Endothelial cell of umbilical vein (primary cell): ENCODE measurements around the gene HAX1. TPM values are rescaled to one million over a fixed set of nuclear protein-coding genes. Genes with fewer than 3 reads are reported as not detected.

Source experiments
- BruUV-seq: library from RNA; stranded (reverse); fragments of 400-500 nt; replicated peaks from 2 replicates; lab custom pipeline; 2021; lab: Mats Ljungman, UMichigan
- CTCF ChIA-PET: fragments of 300-600, 350-600 bp; sonication (Branson Sonifier 250); formaldehyde crosslinking; loops from one replicate; lab custom pipeline; 2021; ENCODE audit warnings: antibody characterized with exemption, inconsistent platforms; lab: Charles Lee
- POLR2A ChIA-PET: fragments of 300-600, 350-600 bp; sonication (Branson Sonifier 250); formaldehyde crosslinking; loops from one replicate; lab custom pipeline; 2021; ENCODE audit warnings: antibody characterized with exemption, inconsistent platforms; lab: Charles Lee
- DNase-seq: peaks from one replicate; pipeline ENCODE4 v3.0.0-alpha.2; 2011; ENCODE audit warnings: low read depth, low spot score
- FAIRE-seq: peaks from 2 replicates; lab custom pipeline; 2011; peaks lifted over from hg19 to GRCh38; lab: Jason Lieb, UNC
- H2AFZ ChIP-seq: 2 replicates; pipeline ENCODE4 v1.6.0; 2012; ENCODE audit warnings: low read depth, low read length, control low read depth, inconsistent platforms
- H3K27ac ChIP-seq: 2 replicates; pipeline ENCODE4 v1.5.1; 2011; ENCODE audit warnings: low read depth, mild to moderate bottlenecking, control low read depth, low read length, moderate library complexity; ENCODE audit not compliant: insufficient read depth
- H3K27me3 ChIP-seq, 2 experiments: 2 replicates each; pipeline versions ENCODE4 v1.6.0 to v1.6.1; 2011; ENCODE audit warnings: low read length in 2 of 2, mixed read lengths in 1 of 2; ENCODE audit not compliant: control insufficient read depth in 2 of 2, insufficient read depth in 2 of 2
- H3K36me3 ChIP-seq, 2 experiments: 2 replicates in 1 of 2; 3 replicates in 1 of 2; pipeline ENCODE4 v1.5.1; 2011; ENCODE audit warnings: low read length in 2 of 2, mild to moderate bottlenecking in 1 of 2, moderate library complexity in 1 of 2; ENCODE audit not compliant: control insufficient read depth in 2 of 2, insufficient read depth in 2 of 2; ENCODE audit errors: extremely low read depth in 1 of 2
- H3K4me1 ChIP-seq: 3 replicates; pipeline ENCODE4 v1.5.1; 2011; ENCODE audit warnings: mild to moderate bottlenecking, low read length; ENCODE audit not compliant: control insufficient read depth, insufficient read depth; ENCODE audit errors: extremely low read depth
- H3K4me2 ChIP-seq: 2 replicates; pipeline ENCODE4 v1.6.1; 2011; ENCODE audit warnings: low read length, control low read depth, mixed read lengths; ENCODE audit not compliant: insufficient read depth
- H3K4me3 ChIP-seq, 3 experiments: fragments of 200-600 bp in 1 of 3; sonication (generic), shearing (Covaris generic) in 1 of 3; replicated peaks in 1 of 3; 2 replicates each; pipeline ENCODE4 v1.5.1; 2011 to 2016; ENCODE audit warnings: control low read depth in 3 of 3, low read length in 3 of 3, mild to moderate bottlenecking in 2 of 3, inconsistent platforms in 1 of 3, low read depth in 1 of 3, moderate library complexity in 1 of 3; ENCODE audit not compliant: insufficient read depth in 1 of 3
- H3K79me2 ChIP-seq: 2 replicates; pipeline ENCODE4 v1.6.0; 2012; ENCODE audit warnings: low read length, inconsistent platforms; ENCODE audit not compliant: control insufficient read depth, insufficient read depth
- H3K9ac ChIP-seq: replicated peaks from 2 replicates; pipeline ENCODE3; 2011; ENCODE audit warnings: low read length, control low read depth; ENCODE audit not compliant: insufficient read depth; ENCODE audit errors: extremely low read depth
- H3K9me1 ChIP-seq: replicated peaks from 3 replicates; pipeline ENCODE4 v1.6.0; 2011; ENCODE audit warnings: mild to moderate bottlenecking, low read length; ENCODE audit not compliant: control insufficient read depth, insufficient read depth; ENCODE audit errors: extremely low read depth
- H3K9me3 ChIP-seq: replicated peaks from 2 replicates; pipeline ENCODE4 v1.5.1; 2012; ENCODE audit warnings: low read length, inconsistent platforms; ENCODE audit not compliant: control insufficient read depth, insufficient read depth
- H4K20me1 ChIP-seq: replicated peaks from 2 replicates; pipeline ENCODE3; 2011; ENCODE audit warnings: mild to moderate bottlenecking, low read length; ENCODE audit not compliant: control insufficient read depth, insufficient read depth; ENCODE audit errors: extremely low read depth
- CTCF ChIP-seq, 2 donors: IDR thresholded peaks; 1 replicate in 1 of 2; 2 replicates in 1 of 2; pipeline ENCODE4 v1.5.1; 2011; ENCODE audit warnings: low read length in 2 of 2, mild to moderate bottlenecking in 2 of 2, moderate library complexity in 2 of 2, control low read depth in 1 of 2, inconsistent platforms in 1 of 2, low read depth in 1 of 2; ENCODE audit not compliant: insufficient read depth in 1 of 2; ENCODE audit errors: extremely low read depth in 1 of 2
- EZH2 ChIP-seq: IDR thresholded peaks from 2 replicates; pipeline ENCODE4 v1.6.1; 2012; ENCODE audit warnings: borderline replicate concordance, low read depth, mild to moderate bottlenecking, moderate library complexity, low read length, inconsistent platforms; ENCODE audit not compliant: severe bottlenecking
- FOS ChIP-seq: IDR thresholded peaks from 2 replicates; pipeline ENCODE4 v1.6.1; 2011; ENCODE audit warnings: mild to moderate bottlenecking, low read length, moderate library complexity, borderline replicate concordance; ENCODE audit not compliant: insufficient read depth
- JUN ChIP-seq: IDR thresholded peaks from 2 replicates; pipeline ENCODE4 v1.6.1; 2011; ENCODE audit warnings: borderline replicate concordance, low read depth; ENCODE audit not compliant: insufficient read length, insufficient read depth
- MAX ChIP-seq: IDR thresholded peaks from 2 replicates; pipeline ENCODE4 v1.6.1; 2011; ENCODE audit not compliant: insufficient read depth, insufficient read length
- POLR2A ChIP-seq: IDR thresholded peaks from 2 replicates; pipeline ENCODE4 v1.6.1; 2012; ENCODE audit warnings: low read depth, mild to moderate bottlenecking, control low read depth, low read length
- dilution Hi-C: fragments of 300-500 bp; cut with MboI; formaldehyde crosslinking; loops from one replicate; pipeline ENCODE4 v1.15.0; 2019; ENCODE audit warnings: low sequenced_read_pairs; ENCODE audit not compliant: extremely low pct_ligation_motif_present
- intact Hi-C: fragments of 100-400 bp; cut with micrococcal nuclease; formaldehyde crosslinking; loops from one replicate; pipeline ENCODE4 v1.10.0; 2022
- polyA plus RNA-seq, 4 experiments: library from polyadenylated mRNA; depleted of rRNA in 3 of 4; stranded (reverse) in 3 of 4; unstranded in 1 of 4; fragments of >200 nt; gene quantifications; 2 replicates each; pipeline versions ENCODE4 v1.2.1 to v1.2.3, GENCODE V29; 2011 to 2012; ENCODE audit warnings: missing spikeins in 1 of 4
- total RNA-seq: library from RNA; stranded (reverse); gene quantifications from 2 replicates; pipeline ENCODE4 v1.2.3, GENCODE V29; 2021

The HAX1 gene
- total and polyA plus RNA-seq, 2 donors (not counting 3 experiments of a cell fraction or from before 2014, with no cell fraction given): 78.4 to 95.3 TPM

- dilution Hi-C loops (no loop called here), intact Hi-C loops (no loop called here)
- no peak overlapping the region for H3K4me2 ChIP-seq
- no peak overlapping the region for H3K27ac ChIP-seq
- ChIA-PET POLR2A (no interaction called here), CTCF (no interaction called here)
- H2AFZ ChIP-seq: no peak overlapping the region
- no peak overlapping the region for H3K4me3 ChIP-seq
- H3K9me1 ChIP-seq: no peaks in the 10 kb centered on the region
- peaks cover 40 to 59% of the 10 kb centered on the region in 2 experiments for H3K36me3 ChIP-seq
- DNase-seq: no peak
- peaks cover 2% of the 10 kb centered on the region for H3K79me2 ChIP-seq
- no peak for FAIRE-seq
- BruUV-seq: no TSS peak
- H3K27me3 ChIP-seq: no peaks in the 10 kb centered on the region
- no peaks in the 10 kb centered on the region for H3K4me1 ChIP-seq
- no peak overlapping the region for H3K9ac ChIP-seq
- no peaks in the 10 kb centered on the region for H4K20me1 ChIP-seq
- TF ChIP-seq MAX (no peak), FOS (no peak), CTCF (IDR thresholded peaks at IDR 0.05; ENCODE audit: extremely low read depth in 1 of 2, insufficient read depth in 1 of 2, low read depth in 1 of 2, low read length in 2 of 2) (no peak), POLR2A (no peak), JUN (no peak), EZH2 (no peak)
- no peaks in the 10 kb centered on the region for H3K9me3 ChIP-seq
Measured at GRCh38 chr1:154253671-154254070, 18.8 kb upstream of the HAX1 start.
